Activated naive CD4-positive, alpha-beta T cell treated with anti-CD3 and anti-CD28 coated beads for 36 hours (primary cell): Measurements from ENCODE around the gene PPP1R9B. TPM values are rescaled to one million over a fixed set of nuclear protein-coding genes. Genes with fewer than 3 reads are reported as not detected.
A peak's percentile ranks its signal among the peaks of the same experiment; 100 is the strongest.

Experiments used
- CTCF ChIA-PET: fragments of 350-600 bp; sonication (Branson Sonifier 250); formaldehyde crosslinking; loops from one replicate; lab custom pipeline; 2021; ENCODE audit warnings: antibody characterized with exemption; lab: Charles Lee
- DNase-seq: peaks from one replicate; pipeline ENCODE4 v3.0.0-alpha.2; 2020
- H3K27ac Mint-ChIP-seq: one replicate; pipeline ENCODE4 v1.8.0; 2021; ENCODE audit warnings: mild to moderate bottlenecking, mixed read lengths
- H3K27me3 Mint-ChIP-seq: one replicate; pipeline ENCODE4 v1.8.0; 2021; ENCODE audit warnings: low read depth, mixed read lengths
- H3K36me3 Mint-ChIP-seq: one replicate; pipeline ENCODE4 v1.8.0; 2021; ENCODE audit warnings: low read depth, mixed read lengths
- H3K4me1 Mint-ChIP-seq: one replicate; pipeline ENCODE4 v1.8.0; 2021; ENCODE audit warnings: low read depth, mixed read lengths
- H3K4me3 Mint-ChIP-seq: one replicate; pipeline ENCODE4 v1.8.0; 2021; ENCODE audit warnings: mild to moderate bottlenecking, moderate library complexity, mixed read lengths
- H3K9me3 Mint-ChIP-seq: one replicate; pipeline ENCODE4 v1.8.0; 2021; ENCODE audit warnings: mixed read lengths
- intact Hi-C: fragments of 100-400 bp; cut with micrococcal nuclease; formaldehyde crosslinking; loops from one replicate; pipeline ENCODE4 v1.15.1; 2023
- total RNA-seq, 2 experiments: library from RNA; stranded (reverse); gene quantifications; one replicate each; pipeline ENCODE4 v1.2.3, GENCODE V29; 2021

The PPP1R9B gene
- total RNA-seq, 2 experiments from 2014 or later = 67.7 TPM

GRCh38 chr17:50149091-50149416 lies 1.4 kb downstream of the PPP1R9B start:
- CTCF ChIA-PET = interaction anchor here (1.1 to 2.7 kb wide), 4 partner anchors 9 to 20 kb away, joined by 4 to 21 read pairs (median 8); no protein-coding TSS in a partner anchor
- H3K27ac Mint-ChIP-seq = peak overlapping the region; percentile 96
- intact Hi-C loops = loop anchor here (2.0 kb wide), 1 partner anchor 718 kb away; the partner anchor contains the start of gene TOB1
- H3K4me3 Mint-ChIP-seq = peak overlapping the region; percentile 98
- no peaks in the 10 kb centered on the region for H3K9me3 Mint-ChIP-seq
- peaks cover 31% of the 10 kb centered on the region for H3K36me3 Mint-ChIP-seq
- DNase-seq = no peak
- no peaks in the 10 kb centered on the region for H3K27me3 Mint-ChIP-seq
- H3K4me1 Mint-ChIP-seq = peaks cover 50% of the 10 kb centered on the region

DNA sequence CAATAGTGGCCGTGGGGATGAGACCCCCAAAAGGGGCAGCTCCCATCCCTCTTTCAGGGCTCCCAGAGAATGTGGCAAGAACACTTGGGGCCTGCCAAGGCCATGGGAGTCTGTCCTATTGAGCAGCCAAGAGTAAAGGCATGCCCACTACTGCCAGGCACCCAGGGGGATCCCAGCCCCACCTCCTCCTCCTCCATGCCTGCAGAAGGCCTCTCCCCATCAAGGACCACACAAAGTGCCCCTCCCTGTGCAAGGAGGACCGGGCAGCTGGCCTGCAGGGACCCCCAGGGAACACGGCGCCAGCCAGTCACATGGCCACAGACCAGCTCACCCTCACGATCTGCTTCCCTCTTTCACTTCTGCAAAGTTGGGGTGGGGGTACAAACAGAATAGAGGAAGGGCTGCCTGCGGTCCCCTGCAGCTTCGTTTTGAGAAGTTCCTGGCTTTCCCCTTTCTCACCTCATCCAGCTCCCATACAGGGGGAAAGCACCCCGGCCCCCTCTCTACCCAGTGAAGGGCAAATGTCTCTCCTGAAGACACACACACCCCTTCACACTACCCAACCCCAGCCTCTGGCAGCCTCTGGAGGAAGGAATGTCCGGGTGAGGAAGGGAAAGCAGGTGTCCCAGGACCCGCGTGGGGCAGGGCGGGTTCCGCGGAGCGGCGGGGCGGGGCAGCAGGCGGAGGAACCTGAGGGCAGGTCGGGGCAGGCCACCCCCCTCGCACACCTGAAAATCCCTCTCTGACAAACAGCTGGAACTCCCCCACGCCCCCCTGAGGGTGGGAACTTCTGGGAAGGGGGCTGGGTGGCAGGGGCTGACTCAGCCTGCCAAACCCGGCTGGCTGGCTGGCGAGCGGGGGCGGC lies 2.0 kb downstream of the PPP1R9B start:
- Mint-ChIP-seq H3K4me1 (peaks cover 50% of the 10 kb centered on the region), H3K27me3 (no peaks in the 10 kb centered on the region), H3K27ac (peak overlapping the region; percentile 96), H3K36me3 (peaks cover 32% of the 10 kb centered on the region), H3K9me3 (no peaks in the 10 kb centered on the region), H3K4me3 (peak overlapping the region; percentile 98)
- intact Hi-C loops = loop anchor here (1.0 to 2.0 kb wide), 3 partner anchors 8 to 718 kb away; partner anchors contain the start of genes PDK2 and TOB1
- DNase-seq = peak; percentile 95
- CTCF ChIA-PET = interaction anchor here (0.6 to 2.7 kb wide), 7 partner anchors 9 to 55 kb away, joined by 3 to 21 read pairs (median 6); no protein-coding TSS in a partner anchor

- peak overlapping the region; percentile 98 for H3K4me3 Mint-ChIP-seq
- peaks cover 54% of the 10 kb centered on the region for H3K4me1 Mint-ChIP-seq
- H3K9me3 Mint-ChIP-seq = no peaks in the 10 kb centered on the region
- intact Hi-C loops = loop anchor here (1.0 to 2.0 kb wide), 3 partner anchors 8 to 719 kb away; partner anchors contain the start of genes PDK2 and TOB1
- DNase-seq = peak; percentile 66
- H3K27me3 Mint-ChIP-seq = no peaks in the 10 kb centered on the region
- peak overlapping the region; percentile 96 for H3K27ac Mint-ChIP-seq
- CTCF ChIA-PET = interaction anchor here (0.6 to 2.7 kb wide), 8 partner anchors 8 to 54 kb away, joined by 3 to 21 read pairs (median 6); no protein-coding TSS in a partner anchor
- H3K36me3 Mint-ChIP-seq = peaks cover 34% of the 10 kb centered on the region
These were observed 2.6 kb downstream of the PPP1R9B start for GRCh38 chr17:50147841-50148225.

DNA sequence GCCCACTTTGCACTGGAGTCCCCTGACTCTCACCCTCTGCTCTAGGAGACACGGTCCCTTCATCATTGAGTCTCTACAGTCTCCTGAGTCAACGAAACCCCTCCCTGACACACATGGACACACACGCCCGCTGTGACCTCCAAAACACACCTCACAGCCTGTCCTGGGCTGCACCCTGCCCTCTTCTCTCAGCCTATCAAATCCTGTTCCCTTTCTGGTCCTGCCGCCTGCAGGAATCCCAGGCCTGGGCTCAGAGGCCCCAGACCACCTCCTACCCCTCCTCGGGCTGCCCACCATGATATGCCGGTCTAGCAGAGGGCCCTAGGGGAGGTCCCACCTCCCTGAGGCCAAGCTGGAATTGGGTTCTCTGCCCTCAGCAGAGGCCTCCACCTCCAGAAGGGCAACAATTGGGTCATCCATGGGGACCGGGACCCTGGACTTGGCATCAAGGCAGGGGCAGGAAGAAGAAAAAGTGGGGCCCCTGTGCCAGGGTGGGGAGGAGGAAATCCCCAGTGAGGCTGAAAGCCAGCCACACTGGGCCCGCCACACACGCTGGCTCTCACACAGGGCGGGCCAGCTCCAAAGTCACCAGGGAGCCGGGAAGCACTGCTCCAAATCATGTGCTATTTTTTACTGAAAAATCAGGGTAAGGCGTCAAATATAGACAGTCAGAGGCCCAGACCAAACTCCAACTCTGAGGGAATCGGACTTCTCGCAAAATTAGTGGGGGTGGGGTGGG lies 3.4 kb downstream of the PPP1R9B start:
- Mint-ChIP-seq H3K36me3 (peaks cover 39% of the 10 kb centered on the region), H3K27me3 (no peaks in the 10 kb centered on the region), H3K4me1 (peaks cover 56% of the 10 kb centered on the region), H3K27ac (peak overlapping the region; percentile 96), H3K4me3 (peak overlapping the region; percentile 98), H3K9me3 (no peaks in the 10 kb centered on the region)
- peak; percentile 44 for DNase-seq
- intact Hi-C loops = no loop called here
- CTCF ChIA-PET = interaction anchor here (0.8 to 3.1 kb wide), 10 partner anchors 7 to 50 kb away, joined by 3 to 21 read pairs (median 5); no protein-coding TSS in a partner anchor

- DNase-seq = peak; percentile 43
These were observed 4.1 kb downstream of the PPP1R9B start for GRCh38 chr17:50146230-50146926.

DNA sequence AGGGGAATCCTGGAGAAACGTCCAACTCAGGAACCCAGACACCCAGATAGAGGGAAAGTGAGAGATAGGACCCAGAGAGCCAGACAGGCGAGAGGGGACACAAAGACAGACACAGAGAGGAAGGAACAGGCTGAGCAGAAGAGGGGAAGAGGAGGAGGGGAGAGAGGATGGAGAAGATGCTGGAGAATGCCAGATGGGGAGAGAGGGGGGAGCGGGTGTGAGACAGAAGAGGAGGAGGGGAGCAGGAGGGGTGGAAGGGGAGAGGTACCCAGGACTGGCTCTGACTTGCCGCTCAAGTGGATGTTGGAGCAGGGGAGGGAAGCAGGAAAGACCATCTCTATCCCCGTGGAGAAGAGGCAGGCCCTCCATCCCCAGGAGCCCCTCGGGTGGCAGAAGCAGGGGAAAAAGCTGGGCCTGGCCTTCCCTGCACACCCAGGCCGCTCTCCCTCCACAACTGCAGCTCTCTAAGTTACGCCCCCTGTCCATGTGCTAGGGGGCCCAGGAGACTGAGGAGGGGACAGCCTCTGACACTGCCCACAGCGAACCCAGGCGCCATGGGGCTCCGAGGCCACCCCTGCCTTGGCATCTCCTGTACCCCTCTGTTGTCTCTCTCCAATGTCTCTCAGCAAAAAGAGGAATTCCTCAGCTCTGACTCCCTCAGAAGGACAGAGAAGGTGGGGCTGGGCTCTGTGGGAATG lies 4.8 kb downstream of the PPP1R9B start:
- H3K4me3 Mint-ChIP-seq = peak overlapping the region; percentile 39
- DNase-seq = no peak
- H3K36me3 Mint-ChIP-seq = peaks cover 51% of the 10 kb centered on the region
- peaks cover 65% of the 10 kb centered on the region for H3K4me1 Mint-ChIP-seq
- CTCF ChIA-PET = interaction anchor here (0.5 to 3.1 kb wide), 10 partner anchors 9 to 52 kb away, joined by 3 to 13 read pairs (median 4); no protein-coding TSS in a partner anchor
- H3K27ac Mint-ChIP-seq = peak overlapping the region; percentile 76
- H3K9me3 Mint-ChIP-seq = no peaks in the 10 kb centered on the region
- H3K27me3 Mint-ChIP-seq = no peaks in the 10 kb centered on the region
- intact Hi-C loops = no loop called here

More at GRCh38 chr17:50146230-50146926, 4.1 kb downstream of the PPP1R9B start:
- H3K9me3 Mint-ChIP-seq = no peaks in the 10 kb centered on the region
- H3K4me1 Mint-ChIP-seq = peaks cover 58% of the 10 kb centered on the region
- CTCF ChIA-PET = interaction anchor here (0.9 to 3.1 kb wide), 8 partner anchors 7 to 52 kb away, joined by 3 to 21 read pairs (median 5); no protein-coding TSS in a partner anchor
- H3K27ac Mint-ChIP-seq = peak overlapping the region; percentile 96
- H3K36me3 Mint-ChIP-seq = peaks cover 44% of the 10 kb centered on the region
- intact Hi-C loops = no loop called here
- H3K4me3 Mint-ChIP-seq = peak overlapping the region; percentile 98
- H3K27me3 Mint-ChIP-seq = no peaks in the 10 kb centered on the region

GRCh38 chr17:50144845-50145531 lies 5.5 kb downstream of the PPP1R9B start:
- peak overlapping the region; percentile 39 for H3K4me3 Mint-ChIP-seq

GRCh38 chr17:50144355-50144754 lies 6.1 kb downstream of the PPP1R9B start:
- Mint-ChIP-seq H3K27ac (peak overlapping the region; percentile 22), H3K9me3 (no peaks in the 10 kb centered on the region), H3K4me3 (no peak overlapping the region), H3K36me3 (peaks cover 63% of the 10 kb centered on the region), H3K27me3 (no peaks in the 10 kb centered on the region), H3K4me1 (peaks cover 75% of the 10 kb centered on the region)
- intact Hi-C loops = no loop called here
- no peak for DNase-seq
- CTCF ChIA-PET = interaction anchor here (1.1 to 3.1 kb wide), 3 partner anchors 17 to 34 kb away, joined by 3 to 13 read pairs (median 4); no protein-coding TSS in a partner anchor

More at GRCh38 chr17:50144845-50145531, 5.5 kb downstream of the PPP1R9B start:
- Mint-ChIP-seq H3K4me1 (peaks cover 72% of the 10 kb centered on the region), H3K27me3 (no peaks in the 10 kb centered on the region), H3K36me3 (peaks cover 58% of the 10 kb centered on the region), H3K9me3 (no peaks in the 10 kb centered on the region), H3K27ac (peak overlapping the region; percentile 76)
- intact Hi-C loops = no loop called here
- DNase-seq = peak; percentile 41
- CTCF ChIA-PET = interaction anchor here (1.1 to 3.1 kb wide), 5 partner anchors 17 to 51 kb away, joined by 3 to 13 read pairs (median 5); no protein-coding TSS in a partner anchor

DNA sequence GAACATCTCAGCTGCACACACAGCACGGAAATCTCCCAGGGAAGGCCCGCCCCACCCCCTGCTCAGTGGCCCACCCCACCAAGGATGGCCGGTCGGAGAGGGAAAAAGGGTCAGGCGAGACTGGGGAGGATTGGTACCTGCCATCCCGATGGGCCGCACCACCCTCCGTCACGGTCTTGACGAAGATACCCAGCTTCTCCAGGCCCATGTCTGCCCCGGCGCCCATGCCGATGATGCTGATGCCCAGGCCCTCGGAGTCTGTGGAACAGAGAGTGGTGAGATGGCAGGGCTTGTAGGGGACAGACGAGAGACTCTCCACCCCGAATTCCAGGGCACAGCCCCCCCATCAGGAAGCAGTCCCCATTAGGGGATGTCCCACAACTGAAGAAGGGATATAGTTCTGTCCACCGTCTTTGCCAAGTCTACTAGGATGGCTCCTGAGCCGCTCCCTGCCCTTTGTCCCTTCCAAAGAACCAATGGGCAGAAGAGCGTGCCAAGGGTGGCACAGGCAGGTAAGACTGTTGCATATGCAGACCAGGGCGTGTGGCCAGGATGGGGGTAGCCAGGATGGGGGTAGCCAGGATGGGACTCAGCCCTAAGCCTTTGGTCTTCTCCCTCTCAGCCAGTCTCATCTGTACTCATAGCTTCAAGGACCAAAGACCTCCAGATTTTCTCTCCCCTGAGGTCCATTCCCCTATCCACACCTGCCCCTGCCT lies 6.9 kb downstream of the PPP1R9B start:
- Mint-ChIP-seq H3K9me3 (no peaks in the 10 kb centered on the region), H3K36me3 (peaks cover 65% of the 10 kb centered on the region), H3K4me3 (no peak overlapping the region), H3K27ac (peak overlapping the region; percentile 22), H3K4me1 (peaks cover 75% of the 10 kb centered on the region), H3K27me3 (no peaks in the 10 kb centered on the region)
- CTCF ChIA-PET = interaction anchor here (1.3 kb wide), 1 partner anchor 18 kb away, joined by 3 read pairs; no protein-coding TSS in a partner anchor
- DNase-seq = no peak
- intact Hi-C loops = no loop called here

DNA sequence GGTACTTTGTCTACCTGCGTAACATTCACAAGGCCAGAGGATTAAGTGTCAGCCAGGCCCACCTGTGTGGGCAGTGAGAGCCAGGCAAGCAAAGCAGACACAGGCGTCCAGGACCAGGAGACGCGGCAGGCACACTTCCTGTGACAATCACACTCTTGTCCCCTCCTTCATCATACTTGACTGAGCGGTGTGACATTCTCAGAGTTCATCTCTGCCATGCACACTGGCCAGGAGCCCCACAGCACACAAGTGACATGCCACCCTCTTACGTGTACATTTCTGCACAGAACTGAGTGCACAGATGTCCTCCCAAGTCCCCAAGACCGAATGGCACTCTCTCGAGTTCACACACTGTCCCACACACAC lies 8.7 kb downstream of the PPP1R9B start:
- no peak for DNase-seq
- Mint-ChIP-seq H3K4me1 (peaks cover 62% of the 10 kb centered on the region), H3K9me3 (no peaks in the 10 kb centered on the region), H3K36me3 (peaks cover 67% of the 10 kb centered on the region), H3K4me3 (no peak overlapping the region), H3K27me3 (no peaks in the 10 kb centered on the region), H3K27ac (peak overlapping the region; percentile 72)
- intact Hi-C loops = no loop called here
- CTCF ChIA-PET = interaction anchor here (0.6 to 4.1 kb wide), 4 partner anchors 20 to 280 kb away, joined by 4 to 44 read pairs (median 29); no protein-coding TSS in a partner anchor
